Hepatocyte (in vitro differentiated cells): Measurements from ENCODE around the gene ATXN3.

ENCODE experiments used
- EZH2 ChIP-seq: fragments of 200-600 bp; sonication (generic); IDR thresholded peaks from 2 replicates; pipeline ENCODE4 v1.6.1; 2016; ENCODE audit warnings: antibody characterized with exemption, mild to moderate bottlenecking, borderline replicate concordance
- EZH2phosphoT487 ChIP-seq: fragments of 200-600 bp; sonication (generic); IDR thresholded peaks from one replicate; pipeline ENCODE4 v1.6.1; 2018; ENCODE audit warnings: antibody characterized with exemption, mild to moderate bottlenecking, low read depth, moderate library complexity; ENCODE audit not compliant: unreplicated experiment, severe bottlenecking
- TF ChIP-seq, protein P1 (sequence below): fragments of 200-600 bp; sonication (generic); IDR thresholded peaks from 2 replicates; pipeline ENCODE4 v1.5.1; 2016; ENCODE audit warnings: antibody characterized with exemption, mild to moderate bottlenecking; ENCODE audit not compliant: poor library complexity

DNA sequence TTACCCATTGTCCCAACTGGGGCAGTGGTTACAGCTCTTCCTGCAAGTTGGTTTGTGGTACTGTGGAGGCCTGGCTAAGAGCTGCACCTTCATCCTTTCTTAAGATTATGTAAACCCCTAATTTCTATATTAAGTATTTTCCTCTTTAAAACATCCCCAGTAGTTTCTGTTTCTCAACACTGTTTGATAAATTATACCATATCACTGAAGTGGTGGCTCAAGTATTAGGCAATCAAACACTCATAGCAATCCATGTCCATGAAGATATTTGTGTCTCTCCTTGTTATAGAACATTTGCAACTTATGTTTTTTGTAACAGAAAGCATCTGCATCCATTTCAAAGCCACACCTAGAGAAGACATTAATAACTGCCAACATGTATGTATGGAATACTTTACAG, 31.8 kb downstream of the ATXN3 start:
- TF ChIP-seq, protein P1, sequence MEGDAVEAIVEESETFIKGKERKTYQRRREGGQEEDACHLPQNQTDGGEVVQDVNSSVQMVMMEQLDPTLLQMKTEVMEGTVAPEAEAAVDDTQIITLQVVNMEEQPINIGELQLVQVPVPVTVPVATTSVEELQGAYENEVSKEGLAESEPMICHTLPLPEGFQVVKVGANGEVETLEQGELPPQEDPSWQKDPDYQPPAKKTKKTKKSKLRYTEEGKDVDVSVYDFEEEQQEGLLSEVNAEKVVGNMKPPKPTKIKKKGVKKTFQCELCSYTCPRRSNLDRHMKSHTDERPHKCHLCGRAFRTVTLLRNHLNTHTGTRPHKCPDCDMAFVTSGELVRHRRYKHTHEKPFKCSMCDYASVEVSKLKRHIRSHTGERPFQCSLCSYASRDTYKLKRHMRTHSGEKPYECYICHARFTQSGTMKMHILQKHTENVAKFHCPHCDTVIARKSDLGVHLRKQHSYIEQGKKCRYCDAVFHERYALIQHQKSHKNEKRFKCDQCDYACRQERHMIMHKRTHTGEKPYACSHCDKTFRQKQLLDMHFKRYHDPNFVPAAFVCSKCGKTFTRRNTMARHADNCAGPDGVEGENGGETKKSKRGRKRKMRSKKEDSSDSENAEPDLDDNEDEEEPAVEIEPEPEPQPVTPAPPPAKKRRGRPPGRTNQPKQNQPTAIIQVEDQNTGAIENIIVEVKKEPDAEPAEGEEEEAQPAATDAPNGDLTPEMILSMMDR: no peak
- TF ChIP-seq EZH2 (no peak), EZH2phosphoT487 (no peak)
